A673 (cell line): ENCODE results near the gene RGS16. TPM values are rescaled to one million over a fixed set of nuclear protein-coding genes. Genes with fewer than 3 reads are reported as not detected.

Experiments
- BruUV-seq: library from RNA; stranded (reverse); fragments of 400-500 nt; replicated peaks from 2 replicates; lab custom pipeline; 2021; lab: Mats Ljungman, UMichigan
- CTCF ChIA-PET: fragments of 300-600 bp; sonication (Branson Sonifier 250); formaldehyde crosslinking; loops from one replicate; lab custom pipeline; 2022; ENCODE audit warnings: antibody characterized with exemption; lab: Charles Lee
- POLR2A ChIA-PET: fragments of 300-600 bp; sonication (Branson Sonifier 250); formaldehyde crosslinking; loops from one replicate; lab custom pipeline; 2022; ENCODE audit warnings: antibody characterized with exemption; ENCODE audit not compliant: low non-redundant PET; lab: Charles Lee
- DNase-seq: peaks from one replicate; pipeline ENCODE4 v3.0.0-alpha.2; 2015; ENCODE audit warnings: low spot score
- H3K27ac ChIP-seq: fragments of 200-600 bp; sonication (generic); 2 replicates; pipeline ENCODE4 v1.5.1; 2016; ENCODE audit warnings: mixed run types, low read depth, mild to moderate bottlenecking, mixed read lengths, antibody characterized with exemption, low read length; ENCODE audit not compliant: poor library complexity, severe bottlenecking
- H3K27me3 ChIP-seq: fragments of 200-600 bp; sonication (generic); replicated peaks from 2 replicates; pipeline ENCODE4 v1.6.1; 2017; ENCODE audit warnings: mixed run types, low read depth, mild to moderate bottlenecking, mixed read lengths, antibody characterized with exemption, low read length; ENCODE audit not compliant: insufficient read depth, poor library complexity
- H3K36me3 ChIP-seq: fragments of 200-600 bp; sonication (generic); 2 replicates; pipeline ENCODE4 v1.6.1; 2016; ENCODE audit warnings: mixed run types, mild to moderate bottlenecking, mixed read lengths, antibody characterized with exemption, low read length; ENCODE audit not compliant: insufficient read depth, poor library complexity, severe bottlenecking
- H3K4me1 ChIP-seq: fragments of 200-600 bp; sonication (generic); 2 replicates; pipeline ENCODE4 v1.6.1; 2017; ENCODE audit warnings: mixed run types, mild to moderate bottlenecking, mixed read lengths, antibody characterized with exemption, low read length; ENCODE audit not compliant: insufficient read depth, poor library complexity, severe bottlenecking
- H3K4me3 ChIP-seq: fragments of 200-600 bp; sonication (generic); 2 replicates; pipeline ENCODE4 v1.5.1; 2016; ENCODE audit warnings: low read depth, mixed run types, mild to moderate bottlenecking, mixed read lengths, low read length; ENCODE audit not compliant: poor library complexity, severe bottlenecking
- H3K9me3 ChIP-seq: fragments of 200-600 bp; sonication (generic); 2 replicates; pipeline ENCODE4 v1.6.1; 2016; ENCODE audit warnings: mixed run types, low read depth, mild to moderate bottlenecking, mixed read lengths, antibody characterized with exemption, low read length; ENCODE audit not compliant: poor library complexity, severe bottlenecking
- CTCF ChIP-seq: fragments of 300-800, 200-600 bp; sonication (generic); conservative IDR thresholded peaks from 2 replicates; pipeline ENCODE4 v1.5.1; 2017; ENCODE audit warnings: low read depth, mild to moderate bottlenecking, antibody characterized with exemption, low read length, moderate library complexity, mixed read lengths
- EZH2 ChIP-seq: fragments of 200-600 bp; sonication (generic); IDR thresholded peaks from 2 replicates; pipeline ENCODE4 v1.6.1; 2017; ENCODE audit warnings: borderline replicate concordance, low read depth, mild to moderate bottlenecking, mixed read lengths, antibody characterized with exemption, low read length; ENCODE audit not compliant: poor library complexity, severe bottlenecking
- intact Hi-C: fragments of 100-400 bp; cut with micrococcal nuclease; formaldehyde crosslinking; loops from one replicate; pipeline ENCODE4 v1.10.0; 2022; ENCODE audit not compliant: unreplicated experiment
- total RNA-seq: library from RNA; stranded (reverse); gene quantifications from 2 replicates; pipeline ENCODE4 v1.2.3, GENCODE V29; 2021

The RGS16 gene
- total RNA-seq, 1 experiment from 2014 or later, result 22.1 TPM

DNA sequence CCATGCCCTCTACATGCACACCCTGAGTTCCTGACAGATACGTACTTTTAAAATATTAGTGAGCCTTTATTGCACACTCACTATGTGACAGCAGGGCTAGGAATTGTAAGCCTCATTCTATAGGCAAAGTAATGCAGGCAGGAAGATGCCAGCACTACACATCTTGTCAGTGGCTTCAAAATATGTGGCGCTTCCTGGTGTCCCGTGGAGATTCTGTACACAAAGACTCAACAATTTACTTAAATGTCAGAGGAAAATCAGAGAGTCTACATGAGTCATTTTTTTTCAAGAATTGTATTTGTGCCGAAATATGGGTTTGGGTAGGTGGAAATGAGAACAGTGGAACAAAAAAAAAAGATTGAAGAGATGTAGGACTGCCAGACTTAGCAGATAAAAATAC is 42.7 kb downstream of the RGS16 start:
- H3K9me3 ChIP-seq, result no peaks in the 10 kb centered on the region
- H3K36me3 ChIP-seq, result no peaks in the 10 kb centered on the region
- no peaks in the 10 kb centered on the region for H3K27me3 ChIP-seq
- ChIA-PET CTCF (no interaction called here), POLR2A (no interaction called here)
- no peak overlapping the region for H3K27ac ChIP-seq
- intact Hi-C loops, result no loop called here
- H3K4me3 ChIP-seq, result no peak overlapping the region
- BruUV-seq, result no TSS peak
- peak; percentile 39 for DNase-seq
- peaks cover 3% of the 10 kb centered on the region for H3K4me1 ChIP-seq
- TF ChIP-seq CTCF (no peak), EZH2 (no peak)

DNA sequence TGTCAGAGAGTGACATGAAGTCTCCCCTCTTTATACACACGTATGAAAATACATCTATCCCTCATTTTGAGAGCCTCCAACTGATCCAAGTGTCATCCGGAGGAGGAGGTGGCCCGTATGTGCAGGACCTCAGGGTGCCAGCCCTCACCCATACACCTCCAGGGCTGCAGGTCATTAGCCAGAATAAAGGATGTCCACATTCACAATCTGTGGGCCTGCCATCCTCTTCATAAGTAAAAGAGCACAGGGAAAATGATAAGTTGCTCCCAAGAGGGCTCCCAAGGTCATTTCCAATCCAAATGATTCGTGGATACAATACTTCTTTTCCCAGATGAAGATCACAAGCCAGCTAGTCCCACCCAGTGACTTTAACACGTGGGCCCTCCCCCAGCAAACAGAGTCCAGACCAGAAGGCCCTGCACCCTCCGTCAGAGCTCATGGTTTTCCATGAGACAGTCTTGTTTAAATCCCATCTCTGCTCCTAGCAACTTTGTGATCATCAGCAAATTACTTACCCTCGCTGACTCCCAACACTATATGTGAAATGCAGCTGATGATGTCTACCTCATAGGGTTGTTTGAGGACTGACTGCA is 43.7 kb downstream of the RGS16 start:
- no TSS peak for BruUV-seq
- intact Hi-C loops, result no loop called here
- TF ChIP-seq EZH2 (no peak), CTCF (no peak)
- Histone ChIP-seq H3K36me3 (no peaks in the 10 kb centered on the region), H3K4me1 (peaks cover 3% of the 10 kb centered on the region), H3K27ac (no peak overlapping the region), H3K27me3 (no peaks in the 10 kb centered on the region), H3K9me3 (no peaks in the 10 kb centered on the region), H3K4me3 (no peak overlapping the region)
- DNase-seq, result no peak
- ChIA-PET CTCF (no interaction called here), POLR2A (no interaction called here)

- no peaks in the 10 kb centered on the region for H3K27me3 ChIP-seq
- no peaks in the 10 kb centered on the region for H3K4me1 ChIP-seq
- POLR2A ChIA-PET, result no interaction called here
- CTCF ChIA-PET, result no interaction called here
- TF ChIP-seq CTCF (no peak), EZH2 (no peak)
- no TSS peak for BruUV-seq
- no peak overlapping the region for H3K27ac ChIP-seq
- no peaks in the 10 kb centered on the region for H3K9me3 ChIP-seq
- no peak overlapping the region for H3K4me3 ChIP-seq
- intact Hi-C loops, result no loop called here
- no peaks in the 10 kb centered on the region for H3K36me3 ChIP-seq
- no peak for DNase-seq
Measured at GRCh38 chr1:182556279-182556678, 47.9 kb downstream of the RGS16 start.
